Epithelial cell of esophagus (primary cell): ENCODE data around the gene ZAP70.

Experiments
- DNase-seq: peaks from one replicate; pipeline ENCODE4 v3.0.0; 2010; ENCODE audit warnings: low read depth
- H3K4me3 ChIP-seq: 2 replicates; pipeline ENCODE4 v1.5.1; 2011; ENCODE audit warnings: mild to moderate bottlenecking, low read length, control low read depth
- CTCF ChIP-seq: IDR thresholded peaks from 2 replicates; pipeline ENCODE4 v1.5.1; 2011; ENCODE audit warnings: low read depth, mild to moderate bottlenecking, low read length, control low read depth, inconsistent platforms; ENCODE audit not compliant: insufficient read depth; ENCODE audit errors: missing control alignments

The ZAP70 gene

DNA sequence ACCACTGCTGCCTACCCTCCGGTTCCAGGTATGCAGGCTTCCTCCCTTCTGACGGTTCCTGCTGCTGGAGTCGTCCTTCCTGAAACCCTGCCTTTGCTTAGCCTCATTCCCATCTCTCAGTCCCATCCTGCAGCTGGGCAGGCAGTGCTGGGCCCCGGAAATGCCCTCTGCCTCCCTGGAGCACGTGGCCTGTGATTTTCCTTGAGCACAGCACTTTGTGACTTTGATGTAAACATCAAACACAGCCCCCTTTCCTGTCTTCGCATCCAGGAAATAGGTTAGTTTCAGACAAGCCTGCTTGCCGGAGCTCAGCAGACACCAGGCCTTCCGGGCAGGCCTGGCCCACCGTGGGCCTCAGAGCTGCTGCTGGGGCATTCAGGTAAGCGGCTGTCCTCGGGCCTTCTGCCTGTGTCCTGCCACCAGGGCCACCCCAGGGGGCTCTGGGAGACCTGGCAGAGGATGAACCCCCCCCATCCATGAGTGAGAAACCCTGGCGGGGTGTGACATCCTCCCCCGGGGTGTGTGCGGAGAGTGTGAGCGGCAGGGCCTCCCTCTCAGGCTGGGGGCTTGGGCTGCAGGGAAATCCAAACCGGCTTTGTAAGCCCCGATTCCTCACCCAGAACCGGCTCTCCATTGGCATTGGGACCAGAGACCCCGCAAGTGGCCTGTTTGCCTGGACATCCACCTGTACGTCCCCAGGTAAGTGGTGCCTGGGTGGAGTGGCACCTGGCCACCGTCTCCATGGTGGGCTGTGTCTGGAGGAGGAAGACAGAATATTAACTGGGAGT lies at the start of gene ZAP70:
ZAP70 (plus strand) TSS at position 281 of the 788 bp plus-strand sequence. CDS start 10,461 bp downstream, outside the sequence.
- TF ChIP-seq CTCF: no peak
- no peak within 1 kb of the TSS for H3K4me3 ChIP-seq
- DNase-seq: no peak

GRCh38 chr2:97663626-97663961 lies 49.8 kb upstream of the ZAP70 start:
- no peak for DNase-seq
- peak overlapping the region; percentile 70 for H3K4me3 ChIP-seq
- no peak for TF ChIP-seq CTCF

DNA sequence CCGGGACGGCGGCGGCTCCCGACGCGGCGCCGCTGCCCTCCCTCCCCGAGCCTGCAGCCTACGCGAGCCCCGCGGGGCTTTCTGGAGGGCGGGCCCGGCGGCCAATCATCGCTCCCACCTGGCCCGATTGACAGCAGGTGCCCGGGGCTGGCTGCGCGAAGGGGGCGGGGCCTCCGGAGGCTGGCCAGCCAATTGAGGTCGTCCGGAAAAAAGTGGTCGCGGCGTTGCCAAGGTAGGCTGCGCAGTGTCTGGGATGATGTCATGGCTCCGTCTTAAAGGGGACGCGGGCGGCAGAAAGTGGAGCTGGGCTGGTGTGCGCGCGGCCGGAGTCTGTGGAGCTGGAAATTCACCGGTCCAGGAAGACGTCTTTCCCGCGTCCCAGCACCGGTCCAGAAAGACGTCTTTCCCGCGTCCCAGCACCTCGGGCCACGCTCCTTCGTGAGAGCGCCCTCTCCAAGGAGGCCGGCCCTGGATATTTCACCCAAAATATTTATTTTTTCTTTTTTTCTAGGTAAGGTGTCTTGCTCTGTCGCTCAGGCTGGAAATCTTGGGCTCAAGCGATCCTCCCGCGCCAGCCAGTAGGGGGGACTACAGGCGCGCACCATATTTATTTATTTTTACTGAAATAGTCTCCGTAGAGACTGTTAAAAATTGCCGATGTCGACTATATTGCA lies 49.3 kb upstream of the ZAP70 start, which contains the start of gene ACTR1B:
ACTR1B (minus strand) TSS at position 83 of the 674 bp plus-strand sequence. CDS start 154 bp downstream, outside the sequence.
- H3K4me3 ChIP-seq: peak within 1 kb of the TSS; percentile 70
- TF ChIP-seq CTCF: peak; percentile 62
- peak; percentile 99 for DNase-seq

- no peak for DNase-seq
- no peak for TF ChIP-seq CTCF
- H3K4me3 ChIP-seq: peak overlapping the region; percentile 67
These were observed 48.8 kb upstream of the ZAP70 start for GRCh38 chr2:97664636-97664970.

DNA sequence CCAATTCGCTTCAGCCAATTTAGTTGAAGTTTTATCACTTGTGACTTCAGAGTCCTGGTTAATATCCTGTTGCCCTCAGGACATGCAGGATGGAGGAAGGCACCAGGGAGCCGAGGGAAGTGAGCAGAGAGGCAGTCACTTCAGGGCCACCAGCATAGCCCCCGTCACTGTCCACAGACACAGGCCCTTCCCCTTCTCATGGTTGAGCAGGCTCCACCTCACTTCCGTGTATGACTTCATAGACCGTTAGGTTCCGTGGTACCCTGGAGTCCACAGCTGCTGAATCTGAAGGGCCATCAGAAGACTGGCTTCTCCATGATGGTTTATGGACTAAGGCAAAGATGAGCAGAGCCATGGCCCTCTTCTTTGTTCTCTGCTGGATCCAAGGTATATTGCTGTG lies 43.9 kb upstream of the ZAP70 start, which contains the start of gene C2orf92:
C2orf92 (plus strand) TSS at position 266 of the 400 bp plus-strand sequence; CDS start at position 342, 76 bp downstream.
- no peak within 1 kb of the TSS for H3K4me3 ChIP-seq
- no peak for DNase-seq
- TF ChIP-seq CTCF: no peak

DNA sequence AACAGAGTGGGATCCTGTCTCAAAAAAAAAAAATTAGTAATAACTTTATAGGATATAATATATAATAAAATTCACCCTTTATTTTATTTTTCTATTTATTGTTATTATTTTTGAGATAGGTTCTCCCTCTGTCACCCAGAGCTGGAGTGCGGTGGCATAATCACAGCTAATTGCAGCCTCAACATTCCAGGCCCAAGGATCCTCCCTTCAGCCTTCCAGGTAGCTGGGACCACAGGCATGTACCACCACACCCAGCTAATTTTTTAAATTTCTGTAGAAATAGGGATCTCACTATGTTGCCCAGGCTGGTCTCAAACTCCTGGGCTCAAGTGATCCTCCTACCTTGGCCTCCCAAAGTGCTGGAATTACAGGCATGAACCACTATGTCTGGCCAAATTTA lies 42.9 kb upstream of the ZAP70 start:
- no peak for TF ChIP-seq CTCF
- DNase-seq: no peak
- no peak overlapping the region for H3K4me3 ChIP-seq
